Esophagus squamous epithelium (tissue), 5 donors: ENCODE data around the gene ZC3H13. TPM values are rescaled to one million over a fixed set of nuclear protein-coding genes. Genes with fewer than 3 reads are reported as not detected.
"Not testable (repeated sequence)": the region's sequence is repeated elsewhere in the genome, so short reads cannot be mapped to it uniquely, and the experiment has no call there.

Source experiments
- DNase-seq: peaks from one replicate; lab custom pipeline; 2025; lab: John Stamatoyannopoulos, UW
- H3K27ac ChIP-seq, 4 donors: fragments of 200-600 bp; sonication (generic); one replicate each; pipeline ENCODE4 v1.5.1; 2016 to 2019; ENCODE audit warnings: mild to moderate bottlenecking in 1 of 4
- H3K27me3 ChIP-seq, 4 donors: fragments of 200-600 bp; sonication (generic); 1 replicate in 3 of 4; 2 replicates in 1 of 4; pipeline versions ENCODE4 v1.5.1 to v1.6.0; 2017 to 2021; ENCODE audit warnings: antibody characterized with exemption in 1 of 4
- H3K36me3 ChIP-seq, 3 donors: fragments of 200-600 bp; sonication (generic); one replicate each; pipeline ENCODE4 v1.5.1; 2016 to 2019
- H3K4me1 ChIP-seq, 3 donors: fragments of 200-600 bp; sonication (generic); one replicate each; pipeline ENCODE4 v1.5.1; 2017 to 2019
- H3K4me3 ChIP-seq, 4 donors: fragments of 200-600 bp; sonication (generic); 1 replicate in 3 of 4; 2 replicates in 1 of 4; pipeline ENCODE4 v1.5.1; 2016 to 2019; ENCODE audit warnings: mild to moderate bottlenecking in 2 of 4, moderate library complexity in 1 of 4
- H3K9me3 ChIP-seq, 3 donors: fragments of 200-600 bp; sonication (generic); one replicate each; pipeline ENCODE4 v1.5.1; 2016 to 2019
- CTCF ChIP-seq, 6 experiments: fragments of 450-650 bp in 4 of 6; fragments of 200-600 bp in 2 of 6; sonication (generic) in 2 of 6; IDR thresholded peaks; one replicate each; pipeline ENCODE4 v1.5.1; 2016 to 2019; ENCODE audit warnings: antibody characterized with exemption in 6 of 6, mild to moderate bottlenecking in 4 of 6, moderate library complexity in 4 of 6
- POLR2A ChIP-seq, 4 donors: fragments of 450-650 bp; IDR thresholded peaks; one replicate each; pipeline ENCODE4 v1.6.1; 2017; ENCODE audit warnings: antibody characterized with exemption in 4 of 4, mild to moderate bottlenecking in 4 of 4, moderate library complexity in 3 of 4
- WGBS, 2 donors: methylation state at CpG; one replicate each; pipeline ENCODE4 v1.1.5; 2018; 5-methylcytosine and 5-hydroxymethylcytosine counted together
- intact Hi-C: fragments of 100-400 bp; cut with DNase I; formaldehyde crosslinking; loops from one replicate; pipeline ENCODE4 v1.15.0; 2022
- total RNA-seq, 4 donors: library from RNA; depleted of rRNA; stranded (reverse); fragments of >200 nt; gene quantifications; one replicate each; pipeline ENCODE4 v1.1.0, GENCODE V29; 2016
- donor health status: DM: yes; HTN: yes; CAD: no.

Gene ZC3H13
- total RNA-seq, 4 donors from 2014 or later = 12.4 to 28.8 (median 15.3) TPM

- H3K27ac ChIP-seq = no peak overlapping the region
- no peak overlapping the region for H3K4me3 ChIP-seq
- TF ChIP-seq CTCF (IDR thresholded peaks at IDR 0.05) (no peak), POLR2A (IDR thresholded peaks at IDR 0.05) (no peak)
- intact Hi-C loops = no loop called here
- H3K27me3 ChIP-seq = no peaks in the 10 kb centered on the region
- no peak for DNase-seq
- peaks cover 0 to 86% (median 13%) of the 10 kb centered on the region in 3 donors for H3K36me3 ChIP-seq
- H3K4me1 ChIP-seq = peaks cover 0 to 14% (median 0%) of the 10 kb centered on the region in 3 donors
- H3K9me3 ChIP-seq = no peaks in the 10 kb centered on the region
- WGBS, 2 donors = 85 to 100% methylated on average over 1 of the region's 1 CpG
Observed at GRCh38 chr13:46004491-46004890, 48.1 kb downstream of the ZC3H13 start.

GRCh38 chr13:45996631-45997030, 55.9 kb downstream of the ZC3H13 start:
- intact Hi-C loops = no loop called here
- TF ChIP-seq CTCF (IDR thresholded peaks at IDR 0.05) (no peak), POLR2A (IDR thresholded peaks at IDR 0.05) (no peak)
- DNase-seq = no peak
- Histone ChIP-seq H3K4me1 (no peaks in the 10 kb centered on the region), H3K27ac (no peak overlapping the region), H3K9me3 (no peaks in the 10 kb centered on the region), H3K36me3 (peaks cover 0 to 53% (median 11%) of the 10 kb centered on the region in 3 donors), H3K4me3 (no peak overlapping the region), H3K27me3 (no peaks in the 10 kb centered on the region)
- WGBS, 2 donors = 90% methylated on average over 2 of the region's 2 CpGs

- intact Hi-C loops = no loop called here
- Histone ChIP-seq H3K4me3 (no peak overlapping the region), H3K36me3 (peaks cover 0 to 40% (median 3%) of the 10 kb centered on the region in 3 donors), H3K4me1 (no peaks in the 10 kb centered on the region), H3K27me3 (no peaks in the 10 kb centered on the region), H3K27ac (no peak overlapping the region), H3K9me3 (no peaks in the 10 kb centered on the region)
- WGBS, 2 donors = 71 to 75% methylated on average over 1 of the region's 1 CpG
- no peak for DNase-seq
- TF ChIP-seq POLR2A (IDR thresholded peaks at IDR 0.05) = no peak
- no peak for TF ChIP-seq CTCF (IDR thresholded peaks at IDR 0.05)
Observed at GRCh38 chr13:45995245-45995644, 57.3 kb downstream of the ZC3H13 start.

GRCh38 chr13:45994752-45995151, 57.8 kb downstream of the ZC3H13 start:
- no peaks in the 10 kb centered on the region for H3K27me3 ChIP-seq
- intact Hi-C loops = no loop called here
- no peaks in the 10 kb centered on the region for H3K4me1 ChIP-seq
- WGBS, 2 donors = 80 to 83% methylated on average over 2 of the region's 2 CpGs
- DNase-seq = no peak
- H3K4me3 ChIP-seq = no peak overlapping the region
- no peak for TF ChIP-seq CTCF (IDR thresholded peaks at IDR 0.05)
- no peak for TF ChIP-seq POLR2A (IDR thresholded peaks at IDR 0.05)
- H3K27ac ChIP-seq = no peak overlapping the region
- peaks cover 0 to 35% (median 3%) of the 10 kb centered on the region in 3 donors for H3K36me3 ChIP-seq
- no peaks in the 10 kb centered on the region for H3K9me3 ChIP-seq

- Histone ChIP-seq H3K27me3 (no peaks in the 10 kb centered on the region), H3K9me3 (no peaks in the 10 kb centered on the region), H3K36me3 (peaks cover 0 to 44% (median 17%) of the 10 kb centered on the region in 3 donors), H3K27ac (no peak overlapping the region), H3K4me1 (no peaks in the 10 kb centered on the region), H3K4me3 (no peak overlapping the region)
- intact Hi-C loops = no loop called here
- TF ChIP-seq CTCF (IDR thresholded peaks at IDR 0.05) = no peak
- no peak for TF ChIP-seq POLR2A (IDR thresholded peaks at IDR 0.05)
- no peak for DNase-seq
Observed at GRCh38 chr13:45989607-45990006, 62.9 kb downstream of the ZC3H13 start.

GRCh38 chr13:45981127-45981526, 71.4 kb downstream of the ZC3H13 start:
- H3K27ac ChIP-seq, DNase-seq, H3K27me3 ChIP-seq, intact Hi-C loops, H3K9me3 ChIP-seq, H3K4me3 ChIP-seq, H3K4me1 ChIP-seq: not testable (repeated sequence)
- 94% methylated on average over 2 of the region's 2 CpGs; no CpG with 5 or more reads in 1 of the 2 donors for WGBS, 2 donors
- H3K36me3 ChIP-seq = peaks cover 0 to 52% (median 5%) of the 10 kb centered on the region in 3 donors
